Small intestine (tissue), 7 donors: Measurements from ENCODE around the gene TET2. TPM values are rescaled to one million over a fixed set of nuclear protein-coding genes. Genes with fewer than 3 reads are reported as not detected.
A peak's percentile ranks its signal among the peaks of the same experiment; 100 is the strongest.

Source experiments
- DNase-seq, 2 donors: peaks; one replicate each; pipeline versions ENCODE4 v3.0.0 to v3.0.0-alpha.2; 2013
- FAIRE-seq: peaks from 2 replicates; lab custom pipeline; 2012; peaks lifted over from hg19 to GRCh38; lab: Jason Lieb, UNC
- H3K27ac ChIP-seq, 3 donors: one replicate each; pipeline ENCODE4 v1.5.1; 2013; ENCODE audit warnings: low read length in 2 of 3, mild to moderate bottlenecking in 2 of 3, control low read depth in 1 of 3, inconsistent platforms in 1 of 3, low read depth in 1 of 3, moderate library complexity in 1 of 3
- H3K27me3 ChIP-seq, 3 donors: one replicate each; pipeline ENCODE4 v1.6.1; 2013; ENCODE audit warnings: low read length in 3 of 3, inconsistent platforms in 1 of 3; ENCODE audit not compliant: control insufficient read depth in 3 of 3, insufficient read depth in 3 of 3
- H3K36me3 ChIP-seq, 3 donors: one replicate each; pipeline ENCODE4 v1.6.1; 2013; ENCODE audit warnings: low read length in 3 of 3, inconsistent platforms in 1 of 3, low read depth in 1 of 3, mild to moderate bottlenecking in 1 of 3, moderate library complexity in 1 of 3; ENCODE audit not compliant: control insufficient read depth in 3 of 3, insufficient read depth in 2 of 3
- H3K4me1 ChIP-seq, 3 donors: one replicate each; pipeline ENCODE4 v1.6.1; 2013; ENCODE audit warnings: low read length in 2 of 3, inconsistent platforms in 1 of 3, low read depth in 1 of 3, mild to moderate bottlenecking in 1 of 3, moderate library complexity in 1 of 3; ENCODE audit not compliant: control insufficient read depth in 3 of 3, insufficient read depth in 2 of 3
- H3K4me3 ChIP-seq, 3 donors: one replicate each; pipeline ENCODE4 v1.5.1; 2013; ENCODE audit warnings: low read length in 3 of 3, control low read depth in 1 of 3, inconsistent platforms in 1 of 3, low read depth in 1 of 3, mild to moderate bottlenecking in 1 of 3, moderate library complexity in 1 of 3
- H3K9me3 ChIP-seq, 2 donors: one replicate each; pipeline ENCODE4 v1.6.1; 2013; ENCODE audit warnings: low read depth in 1 of 2, low read length in 1 of 2; ENCODE audit not compliant: control insufficient read depth in 2 of 2, insufficient read depth in 1 of 2
- WGBS, 3 donors: extraction: QIAGEN DNeasy Blood & Tissue Kit; methylation state at CpG; one replicate each; pipeline ENCODE4 v1.1.7; 2013; 5-methylcytosine and 5-hydroxymethylcytosine counted together
- polyA plus RNA-seq, 4 donors: library from polyadenylated mRNA; stranded (reverse) in 3 of 4; unstranded in 1 of 4; fragments of 200-250 nt in 3 of 4; fragments of 120-200 nt in 1 of 4; gene quantifications; one replicate each; pipeline versions ENCODE4 v1.2.1 to v1.2.3, GENCODE V29; 2013
- donor health status: healthy with polysubstance abuse.
- donor health status: control.
- donor health status: control.
- donor health status: Bipolar disorder and iron deficiency.
- donor health status: healthy.

The TET2 gene
- polyA plus RNA-seq, 4 donors, result 3.0 to 18.9 (median 4.6) TPM

GRCh38 chr4:105147016-105147552, 408 bp downstream of the TET2 start:
- peak overlapping the region; percentile 72 to 98 (median 83) for H3K27ac ChIP-seq
- WGBS, 3 donors, result 0% methylated on average over 12 of the region's 12 CpGs
- FAIRE-seq (no peak), DNase-seq (no peak)
- peaks cover 0 to 2% (median 0%) of the 10 kb centered on the region in 3 donors for H3K36me3 ChIP-seq
- peak overlapping the region; percentile 70 to 90 (median 83) for H3K4me3 ChIP-seq
- no peaks in the 10 kb centered on the region for H3K9me3 ChIP-seq
- peaks cover 0 to 8% (median 7%) of the 10 kb centered on the region in 3 donors for H3K4me1 ChIP-seq
- no peaks in the 10 kb centered on the region for H3K27me3 ChIP-seq

- peak overlapping the region; percentile 72 to 98 (median 83) for H3K27ac ChIP-seq
- H3K9me3 ChIP-seq, result no peaks in the 10 kb centered on the region
- DNase-seq, result peak; percentile 45 to 67
- peaks cover 0 to 8% (median 7%) of the 10 kb centered on the region in 3 donors for H3K4me1 ChIP-seq
- FAIRE-seq, result no peak
- peak overlapping the region; percentile 70 to 90 (median 83) for H3K4me3 ChIP-seq
- no peaks in the 10 kb centered on the region for H3K27me3 ChIP-seq
- H3K36me3 ChIP-seq, result peaks cover 0 to 2% (median under 1%) of the 10 kb centered on the region in 3 donors
- 0 to 1% (median 0%) methylated on average over 16 of the region's 16 CpGs for WGBS, 3 donors
Measured at GRCh38 chr4:105147553-105148161, 981 bp downstream of the TET2 start.

GRCh38 chr4:105148356-105148755, 1.7 kb downstream of the TET2 start:
- H3K4me1 ChIP-seq, result peaks cover 0 to 8% (median 7%) of the 10 kb centered on the region in 3 donors
- H3K36me3 ChIP-seq, result peaks cover 0 to 2% (median 2%) of the 10 kb centered on the region in 3 donors
- H3K4me3 ChIP-seq, result peak overlapping the region in 2 of 3 donors; percentile 70 to 83
- WGBS, 3 donors, result 18 to 30% (median 20%) methylated on average over 1 of the region's 1 CpG
- no peaks in the 10 kb centered on the region for H3K27me3 ChIP-seq
- no peaks in the 10 kb centered on the region for H3K9me3 ChIP-seq
- FAIRE-seq (no peak), DNase-seq (no peak)
- H3K27ac ChIP-seq, result peak overlapping the region in 1 of 3 donors; percentile 72

- no peak for FAIRE-seq
- Histone ChIP-seq H3K4me3 (no peak overlapping the region), H3K27ac (no peak overlapping the region), H3K9me3 (no peaks in the 10 kb centered on the region), H3K27me3 (no peaks in the 10 kb centered on the region), H3K4me1 (peaks cover 0 to 8% (median 7%) of the 10 kb centered on the region in 3 donors), H3K36me3 (peaks cover 0 to 2% (median 2%) of the 10 kb centered on the region in 3 donors)
- peak in 1 of 2 donors; percentile 5 for DNase-seq
- 17 to 38% (median 24%) methylated on average over 5 of the region's 5 CpGs for WGBS, 3 donors
Measured at GRCh38 chr4:105148776-105149175, 2.1 kb downstream of the TET2 start.

GRCh38 chr4:105149771-105150170, 3.1 kb downstream of the TET2 start:
- Histone ChIP-seq H3K4me3 (no peak overlapping the region), H3K9me3 (no peaks in the 10 kb centered on the region), H3K36me3 (peaks cover 0 to 5% (median 2%) of the 10 kb centered on the region in 3 donors), H3K27me3 (no peaks in the 10 kb centered on the region), H3K4me1 (peaks cover 0 to 8% (median 7%) of the 10 kb centered on the region in 3 donors), H3K27ac (peak overlapping the region in 1 of 3 donors; percentile 24)
- FAIRE-seq, result peak; percentile 92
- 22 to 65% (median 49%) methylated on average over 1 of the region's 1 CpG for WGBS, 3 donors
- DNase-seq, result peak; percentile 72 to 93

- no peaks in the 10 kb centered on the region for H3K27me3 ChIP-seq
- no peaks in the 10 kb centered on the region for H3K9me3 ChIP-seq
- peaks cover 0 to 11% (median 7%) of the 10 kb centered on the region in 3 donors for H3K4me1 ChIP-seq
- no peak overlapping the region for H3K27ac ChIP-seq
- peaks cover 0 to 5% (median 2%) of the 10 kb centered on the region in 3 donors for H3K36me3 ChIP-seq
- FAIRE-seq (no peak), DNase-seq (no peak)
- H3K4me3 ChIP-seq, result no peak overlapping the region
Measured at GRCh38 chr4:105150503-105150902, 3.8 kb downstream of the TET2 start.

- WGBS, 3 donors, result 86 to 97% (median 94%) methylated on average over 1 of the region's 1 CpG
- no peak for DNase-seq
- H3K4me3 ChIP-seq, result no peak overlapping the region
- no peaks in the 10 kb centered on the region for H3K9me3 ChIP-seq
- no peak overlapping the region for H3K27ac ChIP-seq
- no peaks in the 10 kb centered on the region for H3K27me3 ChIP-seq
- H3K36me3 ChIP-seq, result peaks cover 0 to 5% (median 2%) of the 10 kb centered on the region in 3 donors
- peaks cover 0 to 13% (median 4%) of the 10 kb centered on the region in 3 donors for H3K4me1 ChIP-seq
- FAIRE-seq, result no peak
Measured at GRCh38 chr4:105153749-105154148, 7.1 kb downstream of the TET2 start.

- FAIRE-seq (no peak), DNase-seq (no peak)
- Histone ChIP-seq H3K4me3 (no peak overlapping the region), H3K27me3 (no peaks in the 10 kb centered on the region), H3K9me3 (no peaks in the 10 kb centered on the region), H3K4me1 (peaks cover 0 to 11% (median 1%) of the 10 kb centered on the region in 3 donors), H3K27ac (no peak overlapping the region), H3K36me3 (peaks cover 0 to 8% (median 2%) of the 10 kb centered on the region in 3 donors)
- 91 to 97% (median 95%) methylated on average over 5 of the region's 5 CpGs for WGBS, 3 donors
Measured at GRCh38 chr4:105154576-105154975, 7.9 kb downstream of the TET2 start.
